B cell (primary cell): ENCODE data around the gene LIFR. TPM values are rescaled to one million over a fixed set of nuclear protein-coding genes. Genes with fewer than 3 reads are reported as not detected.

Source experiments
- ATAC-seq: fragments of 200-7000 bp; cut with Tn5 transposase; one replicate; pipeline ENCODE4 v1.10.0; 2021; ENCODE audit warnings: low read depth, mild to moderate bottlenecking, moderate number of reproducible peaks, moderate library complexity
- CTCF ChIA-PET: fragments of 350-600 bp; sonication (Branson Sonifier 250); formaldehyde crosslinking; loops from one replicate; lab custom pipeline; 2021; ENCODE audit warnings: antibody characterized with exemption, inconsistent platforms; lab: Charles Lee
- POLR2A ChIA-PET: fragments of 350-600 bp; sonication (Branson Sonifier 250); formaldehyde crosslinking; loops from one replicate; lab custom pipeline; 2021; ENCODE audit warnings: antibody characterized with exemption; lab: Charles Lee
- DNase-seq: peaks from one replicate; pipeline ENCODE4 v3.0.0; 2013
- H2AFZ ChIP-seq: 2 replicates; pipeline ENCODE4 v1.6.1; 2012; ENCODE audit warnings: mild to moderate bottlenecking, low read depth, low read length; ENCODE audit not compliant: insufficient read depth, poor library complexity, severe bottlenecking
- H3K27ac ChIP-seq, 2 donors: 1 replicate in 1 of 2; 2 replicates in 1 of 2; pipeline ENCODE4 v1.5.1; 2012 to 2013; ENCODE audit warnings: low read length in 2 of 2, mild to moderate bottlenecking in 2 of 2, moderate library complexity in 1 of 2
- H3K27me3 ChIP-seq, 4 experiments: fragments of 200-600 bp in 1 of 4; sonication (generic) in 1 of 4; replicated peaks in 1 of 4; 1 replicate in 2 of 4; 2 replicates in 2 of 4; pipeline versions ENCODE4 v1.6.1 to v1.7.0; 2013 to 2016; ENCODE audit warnings: low read length in 3 of 4, mild to moderate bottlenecking in 2 of 4, mixed read lengths in 1 of 4, moderate library complexity in 1 of 4; ENCODE audit not compliant: insufficient read depth in 4 of 4, control insufficient read depth in 3 of 4; ENCODE audit errors: control extremely low read depth in 1 of 4
- H3K36me3 ChIP-seq, 2 experiments: replicated peaks in 1 of 2; 1 replicate in 1 of 2; 2 replicates in 1 of 2; pipeline versions ENCODE4 v1.6.1 to v1.7.1; 2013; ENCODE audit warnings: low read length in 1 of 2; ENCODE audit not compliant: insufficient read depth in 2 of 2, control insufficient read depth in 1 of 2; ENCODE audit errors: control extremely low read depth in 1 of 2, extremely low read depth in 1 of 2
- H3K4me1 ChIP-seq, 2 donors: fragments of 200-600 bp in 1 of 2; sonication (generic) in 1 of 2; 1 replicate in 1 of 2; 2 replicates in 1 of 2; pipeline versions ENCODE4 v1.5.1 to v1.6.1; 2013 to 2017; ENCODE audit warnings: low read length in 2 of 2; ENCODE audit not compliant: control insufficient read depth in 2 of 2, insufficient read depth in 2 of 2
- H3K4me2 ChIP-seq: replicated peaks from 2 replicates; pipeline ENCODE3; 2012; ENCODE audit warnings: mild to moderate bottlenecking, low read depth, low read length; ENCODE audit not compliant: poor library complexity, severe bottlenecking
- H3K4me3 ChIP-seq, 5 experiments: fragments of 200-600 bp in 1 of 5; sonication (generic) in 1 of 5; 1 replicate in 3 of 5; 2 replicates in 2 of 5; pipeline versions ENCODE4 v1.5.1 to v1.7.0; 2011 to 2016; ENCODE audit warnings: low read length in 4 of 5, mild to moderate bottlenecking in 4 of 5, low read depth in 2 of 5, control low read depth in 1 of 5, moderate library complexity in 1 of 5; ENCODE audit not compliant: insufficient read depth in 1 of 5; ENCODE audit errors: control extremely low read depth in 1 of 5, extremely low read depth in 1 of 5
- H3K79me2 ChIP-seq: fragments of 200-600 bp; sonication (generic); one replicate; pipeline ENCODE4 v1.6.0; 2016; ENCODE audit warnings: low read length; ENCODE audit not compliant: control insufficient read depth, insufficient read depth
- H3K9ac ChIP-seq: fragments of 200-600 bp; sonication (generic); 2 replicates; pipeline ENCODE4 v1.6.1; 2017; ENCODE audit warnings: mild to moderate bottlenecking, low read length, moderate library complexity
- H3K9me3 ChIP-seq, 3 donors: one replicate each; pipeline versions ENCODE4 v1.6.1 to v1.7.1; 2013; ENCODE audit warnings: low read length in 2 of 3; ENCODE audit not compliant: control insufficient read depth in 2 of 3, insufficient read depth in 1 of 3; ENCODE audit errors: control extremely low read depth in 1 of 3
- H4K20me1 ChIP-seq: 2 replicates; pipeline ENCODE4 v1.6.0; 2012; ENCODE audit warnings: mild to moderate bottlenecking, low read length; ENCODE audit not compliant: insufficient read depth, control insufficient read depth, poor library complexity, severe bottlenecking
- H3K27ac Mint-ChIP-seq: one replicate; pipeline ENCODE4 v1.8.0; 2021; ENCODE audit warnings: mixed read lengths
- H3K27me3 Mint-ChIP-seq: one replicate; pipeline ENCODE4 v1.8.0; 2021; ENCODE audit warnings: mixed read lengths
- H3K4me1 Mint-ChIP-seq: one replicate; pipeline ENCODE4 v1.8.0; 2021; ENCODE audit warnings: mixed read lengths
- H3K4me3 Mint-ChIP-seq: one replicate; pipeline ENCODE4 v1.8.0; 2021; ENCODE audit warnings: mixed read lengths
- H3K9me3 Mint-ChIP-seq: one replicate; pipeline ENCODE4 v1.8.0; 2022; ENCODE audit warnings: mixed read lengths; ENCODE audit not compliant: insufficient read depth
- EZH2 ChIP-seq: IDR thresholded peaks from 2 replicates; pipeline ENCODE4 v1.6.1; 2012; ENCODE audit warnings: borderline replicate concordance, low read depth, mild to moderate bottlenecking, moderate library complexity, low read length; ENCODE audit not compliant: insufficient read depth, poor library complexity, severe bottlenecking
- WGBS: methylation state at CpG from one replicate; pipeline ENCODE4 v1.1.5; 2013; ENCODE audit warnings: missing lambda C conversion rate; ENCODE audit not compliant: insufficient coverage; 5-methylcytosine and 5-hydroxymethylcytosine counted together
- intact Hi-C: fragments of 100-400 bp; cut with micrococcal nuclease; formaldehyde crosslinking; loops from one replicate; pipeline ENCODE4 v1.10.0; 2022
- polyA plus RNA-seq: library from polyadenylated mRNA; depleted of rRNA; stranded (reverse); fragments of >200 nt; gene quantifications from 2 replicates; pipeline ENCODE4 v1.2.3, GENCODE V29; 2012
- total RNA-seq, 2 donors: library from RNA; stranded (reverse); fragments of 120-200 nt in 1 of 2; gene quantifications; 1 replicate in 1 of 2; 2 replicates in 1 of 2; pipeline versions ENCODE4 v1.2.3 to v1.2.4, GENCODE V29; 2013 to 2022
- TF ChIP-seq, protein P1 (sequence below): fragments of 200-600 bp; IDR thresholded peaks from one replicate; pipeline ENCODE4 v1.8.0; 2022; ENCODE audit warnings: antibody characterized with exemption, mild to moderate bottlenecking

LIFR gene
- total and polyA plus RNA-seq, 2 donors (not counting 1 experiment from before 2014, with no cell fraction given) = not detected

GRCh38 chr5:38458174-38458573 is 98.3 kb downstream of the LIFR start:
- H3K27me3 Mint-ChIP-seq = peaks cover 68% of the 10 kb centered on the region
- peaks cover 7% of the 10 kb centered on the region for H3K4me1 Mint-ChIP-seq
- intact Hi-C loops = no loop called here
- 93% methylated on average over 7 of the region's 8 CpGs for WGBS
- Histone ChIP-seq H2AFZ (no peak overlapping the region), H3K9ac (no peak overlapping the region), H3K27ac (no peak overlapping the region), H3K4me1 (peaks cover 10 to 14% of the 10 kb centered on the region in 2 donors), H3K27me3 (peaks cover 0 to 69% (median 51%) of the 10 kb centered on the region in 4 experiments), H3K4me3 (no peak overlapping the region), H4K20me1 (no peaks in the 10 kb centered on the region), H3K9me3 (peaks cover 2 to 41% (median 18%) of the 10 kb centered on the region in 3 donors), H3K36me3 (no peaks in the 10 kb centered on the region), H3K79me2 (no peaks in the 10 kb centered on the region), H3K4me2 (no peak overlapping the region)
- TF ChIP-seq EZH2 = no peak
- TF ChIP-seq, protein P1, sequence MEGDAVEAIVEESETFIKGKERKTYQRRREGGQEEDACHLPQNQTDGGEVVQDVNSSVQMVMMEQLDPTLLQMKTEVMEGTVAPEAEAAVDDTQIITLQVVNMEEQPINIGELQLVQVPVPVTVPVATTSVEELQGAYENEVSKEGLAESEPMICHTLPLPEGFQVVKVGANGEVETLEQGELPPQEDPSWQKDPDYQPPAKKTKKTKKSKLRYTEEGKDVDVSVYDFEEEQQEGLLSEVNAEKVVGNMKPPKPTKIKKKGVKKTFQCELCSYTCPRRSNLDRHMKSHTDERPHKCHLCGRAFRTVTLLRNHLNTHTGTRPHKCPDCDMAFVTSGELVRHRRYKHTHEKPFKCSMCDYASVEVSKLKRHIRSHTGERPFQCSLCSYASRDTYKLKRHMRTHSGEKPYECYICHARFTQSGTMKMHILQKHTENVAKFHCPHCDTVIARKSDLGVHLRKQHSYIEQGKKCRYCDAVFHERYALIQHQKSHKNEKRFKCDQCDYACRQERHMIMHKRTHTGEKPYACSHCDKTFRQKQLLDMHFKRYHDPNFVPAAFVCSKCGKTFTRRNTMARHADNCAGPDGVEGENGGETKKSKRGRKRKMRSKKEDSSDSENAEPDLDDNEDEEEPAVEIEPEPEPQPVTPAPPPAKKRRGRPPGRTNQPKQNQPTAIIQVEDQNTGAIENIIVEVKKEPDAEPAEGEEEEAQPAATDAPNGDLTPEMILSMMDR = no peak
- H3K4me3 Mint-ChIP-seq = no peak overlapping the region
- H3K27ac Mint-ChIP-seq = no peak overlapping the region
- ChIA-PET POLR2A (no interaction called here), CTCF (no interaction called here)
- DNase-seq (no peak), ATAC-seq (no peak)
- peaks cover 6% of the 10 kb centered on the region for H3K9me3 Mint-ChIP-seq

- Histone ChIP-seq H3K9me3 (peaks cover 4 to 47% (median 27%) of the 10 kb centered on the region in 3 donors), H3K9ac (no peak overlapping the region), H3K27me3 (peaks cover 1 to 58% (median 45%) of the 10 kb centered on the region in 4 experiments), H3K79me2 (no peaks in the 10 kb centered on the region), H3K36me3 (no peaks in the 10 kb centered on the region), H3K27ac (no peak overlapping the region), H3K4me1 (peaks cover 17 to 24% of the 10 kb centered on the region in 2 donors), H4K20me1 (no peaks in the 10 kb centered on the region), H3K4me3 (no peak overlapping the region), H2AFZ (no peak overlapping the region), H3K4me2 (no peak overlapping the region)
- no peak overlapping the region for H3K27ac Mint-ChIP-seq
- H3K9me3 Mint-ChIP-seq = peaks cover 6% of the 10 kb centered on the region
- no peak overlapping the region for H3K4me3 Mint-ChIP-seq
- no peak for TF ChIP-seq EZH2
- TF ChIP-seq, protein P1 = no peak
- ChIA-PET POLR2A (no interaction called here), CTCF (interaction anchor here (2.2 kb wide), 1 partner anchor 15 kb away, joined by 7 read pairs; no protein-coding TSS in a partner anchor)
- DNase-seq = no peak
- H3K4me1 Mint-ChIP-seq = peaks cover 11% of the 10 kb centered on the region
- peaks cover 57% of the 10 kb centered on the region for H3K27me3 Mint-ChIP-seq
- intact Hi-C loops = no loop called here
- no peak for ATAC-seq
- WGBS = no CpG with 5 or more reads among the region's 4 CpGs
Observed at GRCh38 chr5:38456657-38457399, 99.6 kb downstream of the LIFR start.
